ENCODE measurements around the gene DLL4.

The DLL4 gene

GRCh38 chr15:40928821-40929659, at the start of gene DLL4:
Gene DLL4 (plus strand): TSS chr15:40929340. CDS start chr15:40929669, 329 bp downstream.
- peak; percentile 85 to 93 for DNase-seq (ENCODE audit: low read depth in 1 of 2, low spot score in 1 of 2)
- in situ Hi-C loops (cut with HindIII; ENCODE audit: low pct_unique_long_range_greater_than_20kb, low sequenced_read_pairs): no loop called here

GRCh38 chr15:40879609-40880008, 49.5 kb upstream of the DLL4 start:
- no peak for TF ChIP-seq JUND (IDR thresholded peaks at IDR 0.05; ENCODE audit: low read depth)
- no peak for DNase-seq (ENCODE audit: low read depth in 1 of 2, low spot score in 1 of 2)
- in situ Hi-C loops (cut with HindIII; ENCODE audit: low pct_unique_long_range_greater_than_20kb, low sequenced_read_pairs): no loop called here

More at GRCh38 chr15:40928821-40929659, at the start of gene DLL4:
- no peak for TF ChIP-seq JUND (IDR thresholded peaks at IDR 0.05; ENCODE audit: low read depth)

GRCh38 chr15:40881351-40881750, 47.8 kb upstream of the DLL4 start:
- DNase-seq (ENCODE audit: low read depth in 1 of 2, low spot score in 1 of 2): no peak
- TF ChIP-seq JUND (IDR thresholded peaks at IDR 0.05; ENCODE audit: low read depth): no peak
- in situ Hi-C loops (cut with HindIII; ENCODE audit: low pct_unique_long_range_greater_than_20kb, low sequenced_read_pairs): no loop called here

- TF ChIP-seq JUND (IDR thresholded peaks at IDR 0.05; ENCODE audit: low read depth): no peak
- DNase-seq (ENCODE audit: low read depth in 1 of 2, low spot score in 1 of 2): no peak
- in situ Hi-C loops (cut with HindIII; ENCODE audit: low pct_unique_long_range_greater_than_20kb, low sequenced_read_pairs): no loop called here
Measured at GRCh38 chr15:40886586-40886985, 42.6 kb upstream of the DLL4 start.

- in situ Hi-C loops (cut with HindIII; ENCODE audit: low pct_unique_long_range_greater_than_20kb, low sequenced_read_pairs): no loop called here
- no peak for TF ChIP-seq JUND (IDR thresholded peaks at IDR 0.05; ENCODE audit: low read depth)
- DNase-seq (ENCODE audit: low read depth in 1 of 2, low spot score in 1 of 2): no peak
Measured at GRCh38 chr15:40889112-40889511, 40.0 kb upstream of the DLL4 start.

GRCh38 chr15:40891138-40891537, 38.0 kb upstream of the DLL4 start:
- in situ Hi-C loops (cut with HindIII; ENCODE audit: low pct_unique_long_range_greater_than_20kb, low sequenced_read_pairs): no loop called here
- no peak for TF ChIP-seq JUND (IDR thresholded peaks at IDR 0.05; ENCODE audit: low read depth)
- DNase-seq (ENCODE audit: low read depth in 1 of 2, low spot score in 1 of 2): no peak

GRCh38 chr15:40891810-40892446, 37.2 kb upstream of the DLL4 start:
- in situ Hi-C loops (cut with HindIII; ENCODE audit: low pct_unique_long_range_greater_than_20kb, low sequenced_read_pairs): no loop called here
- peak in 1 of 2 experiments; percentile 84 for DNase-seq (ENCODE audit: low read depth in 1 of 2, low spot score in 1 of 2)

GRCh38 chr15:40892447-40893012, 36.6 kb upstream of the DLL4 start:
- DNase-seq (ENCODE audit: low read depth in 1 of 2, low spot score in 1 of 2): no peak
- TF ChIP-seq JUND (IDR thresholded peaks at IDR 0.05; ENCODE audit: low read depth): no peak
- in situ Hi-C loops (cut with HindIII; ENCODE audit: low pct_unique_long_range_greater_than_20kb, low sequenced_read_pairs): no loop called here

More at GRCh38 chr15:40891810-40892446, 37.2 kb upstream of the DLL4 start:
- TF ChIP-seq JUND (IDR thresholded peaks at IDR 0.05; ENCODE audit: low read depth): no peak

- TF ChIP-seq JUND (IDR thresholded peaks at IDR 0.05; ENCODE audit: low read depth): no peak
- in situ Hi-C loops (cut with HindIII; ENCODE audit: low pct_unique_long_range_greater_than_20kb, low sequenced_read_pairs): no loop called here
- DNase-seq (ENCODE audit: low read depth in 1 of 2, low spot score in 1 of 2): no peak
Measured at GRCh38 chr15:40893019-40893670, 36.0 kb upstream of the DLL4 start.

- in situ Hi-C loops (cut with HindIII; ENCODE audit: low pct_unique_long_range_greater_than_20kb, low sequenced_read_pairs): no loop called here
- peak; percentile 83 to 98 for DNase-seq (ENCODE audit: low read depth in 1 of 2, low spot score in 1 of 2)
- TF ChIP-seq JUND (IDR thresholded peaks at IDR 0.05; ENCODE audit: low read depth): no peak
Measured at GRCh38 chr15:40893733-40894680, 35.1 kb upstream of the DLL4 start, which contains the start of gene VPS18. Gene VPS18 (plus strand): TSS chr15:40894450. CDS start chr15:40894769, 319 bp downstream.

- in situ Hi-C loops (cut with HindIII; ENCODE audit: low pct_unique_long_range_greater_than_20kb, low sequenced_read_pairs): no loop called here
Measured at GRCh38 chr15:40894681-40895448, 34.3 kb upstream of the DLL4 start.

More at GRCh38 chr15:40894681-40895448, 34.3 kb upstream of the DLL4 start:
- peak in 1 of 2 experiments; percentile 71 for DNase-seq (ENCODE audit: low read depth in 1 of 2, low spot score in 1 of 2)
- no peak for TF ChIP-seq JUND (IDR thresholded peaks at IDR 0.05; ENCODE audit: low read depth)

All from T47D (cell line).